ENCODE results near the gene TCF12. TPM values are rescaled to one million over a fixed set of nuclear protein-coding genes. Genes with fewer than 3 reads are reported as not detected.

The TCF12 gene
- total and polyA plus RNA-seq, 11 donors: 6.5 to 77.3 (median 43.5) TPM

DNA sequence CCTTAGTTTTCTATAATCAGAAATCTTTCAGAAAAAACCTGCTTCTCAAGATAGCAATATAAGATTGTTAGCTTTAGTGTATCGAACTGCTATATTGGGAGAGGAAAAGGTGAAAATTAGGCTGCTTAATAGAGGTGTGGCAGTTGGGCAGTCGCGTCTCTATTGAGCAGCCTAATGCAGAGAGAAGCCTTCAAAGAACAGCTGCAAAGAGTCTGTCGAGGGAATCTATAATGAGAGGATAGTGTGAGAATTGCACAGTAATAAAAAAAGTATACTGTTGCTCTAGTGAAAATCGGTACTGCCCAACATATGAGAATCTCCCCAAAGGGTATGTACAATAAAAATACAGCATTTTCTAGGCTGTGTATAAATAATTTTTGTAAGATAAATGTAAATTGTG is 184.4 kb downstream of the TCF12 start:
- Histone ChIP-seq H3K36me3 (peaks cover 0 to 6% (median 0%) of the 10 kb centered on the region in 9 donors), H3K4me3 (no peak overlapping the region), H3K27ac (no peak overlapping the region), H3K9me3 (no peaks in the 10 kb centered on the region), H3K4me1 (peaks cover 0 to 8% (median 0%) of the 10 kb centered on the region in 12 donors), H3K27me3 (no peaks in the 10 kb centered on the region)
- TF ChIP-seq CTCF (IDR thresholded peaks at IDR 0.05) (no peak), POLR2A (IDR thresholded peaks at IDR 0.05) (no peak)
- DNase-seq (no peak), ATAC-seq (no peak)
- 79 to 87% (median 81%) methylated on average over 5 of the region's 5 CpGs for WGBS, 4 donors
- intact Hi-C loops (cut with DNase I): no loop called here

DNA sequence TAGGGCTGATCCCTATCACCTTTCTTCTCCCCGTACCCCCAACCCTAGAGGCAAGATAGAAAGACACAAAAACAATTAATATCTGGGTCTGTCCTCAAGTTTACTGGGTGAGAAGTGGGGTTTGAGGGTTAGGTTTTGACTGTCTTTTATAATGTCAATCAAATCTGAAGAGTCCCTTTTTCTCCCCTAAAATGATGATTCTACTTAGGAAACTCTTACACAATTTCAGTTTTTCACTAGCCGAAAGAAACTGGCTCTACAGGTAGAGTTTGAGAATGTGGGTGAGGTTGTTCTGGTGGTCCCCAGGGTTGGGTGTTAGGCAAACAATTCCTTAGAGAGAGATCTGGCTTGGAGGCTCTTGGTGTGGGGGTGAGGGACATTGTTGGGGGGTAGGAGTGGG is 189.9 kb downstream of the TCF12 start:
- intact Hi-C loops (cut with DNase I): no loop called here
- ATAC-seq (no peak), DNase-seq (no peak)
- H3K36me3 ChIP-seq: peaks cover 0 to 6% (median 0%) of the 10 kb centered on the region in 9 donors
- H3K9me3 ChIP-seq: no peaks in the 10 kb centered on the region
- 95 to 99% (median 98%) methylated on average over 2 of the region's 2 CpGs for WGBS, 4 donors
- no peak overlapping the region for H3K27ac ChIP-seq
- no peak overlapping the region for H3K4me3 ChIP-seq
- no peak for TF ChIP-seq CTCF (IDR thresholded peaks at IDR 0.05)
- TF ChIP-seq POLR2A (IDR thresholded peaks at IDR 0.05): no peak
- H3K27me3 ChIP-seq: no peaks in the 10 kb centered on the region
- peaks cover 0 to 8% (median 0%) of the 10 kb centered on the region in 12 donors for H3K4me1 ChIP-seq

GRCh38 chr15:57109005-57109404 is 190.6 kb downstream of the TCF12 start:
- Histone ChIP-seq H3K27ac (no peak overlapping the region), H3K27me3 (no peaks in the 10 kb centered on the region), H3K4me1 (peaks cover 0 to 12% (median under 1%) of the 10 kb centered on the region in 12 donors), H3K36me3 (peaks cover 0 to 6% (median 0%) of the 10 kb centered on the region in 9 donors), H3K9me3 (no peaks in the 10 kb centered on the region), H3K4me3 (no peak overlapping the region)
- no peak for TF ChIP-seq CTCF (IDR thresholded peaks at IDR 0.05)
- no peak for TF ChIP-seq POLR2A (IDR thresholded peaks at IDR 0.05)
- ATAC-seq (no peak), DNase-seq (no peak)
- intact Hi-C loops (cut with DNase I): no loop called here
- WGBS, 4 donors: 91 to 95% (median 93%) methylated on average over 2 of the region's 2 CpGs

DNA sequence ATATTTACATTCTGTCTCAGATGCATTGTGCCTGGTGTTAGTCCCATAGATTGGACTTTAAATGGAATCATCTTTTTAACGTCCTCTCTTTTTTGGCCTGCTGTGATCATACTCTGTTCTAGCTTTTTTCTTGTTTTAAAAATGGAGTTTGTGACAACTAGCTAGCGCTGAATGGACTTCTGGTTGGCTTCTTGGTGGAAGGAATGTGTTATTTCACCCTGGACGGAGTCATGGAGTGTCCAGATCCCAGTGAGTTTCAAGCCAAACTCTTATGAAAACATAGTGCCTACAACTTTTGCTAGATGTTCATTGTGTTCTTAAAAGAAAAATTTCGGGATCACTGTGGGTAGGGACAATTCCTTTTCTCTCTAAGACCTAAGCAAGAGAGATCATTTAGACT is 192.6 kb downstream of the TCF12 start:
- Histone ChIP-seq H3K36me3 (peaks cover 0 to 6% (median 0%) of the 10 kb centered on the region in 9 donors), H3K9me3 (no peaks in the 10 kb centered on the region), H3K27me3 (no peaks in the 10 kb centered on the region), H3K4me1 (peaks cover 0 to 15% (median 2%) of the 10 kb centered on the region in 12 donors), H3K4me3 (no peak overlapping the region), H3K27ac (no peak overlapping the region)
- ATAC-seq: no peak
- TF ChIP-seq CTCF (IDR thresholded peaks at IDR 0.05): no peak
- TF ChIP-seq POLR2A (IDR thresholded peaks at IDR 0.05): no peak
- WGBS, 4 donors: 92 to 97% (median 93%) methylated on average over 4 of the region's 4 CpGs
- no peak for DNase-seq
- intact Hi-C loops (cut with DNase I): no loop called here
